ENCODE results near the gene PITPNM1. TPM values are rescaled to one million over a fixed set of nuclear protein-coding genes. Genes with fewer than 3 reads are reported as not detected.

The PITPNM1 gene
- total and polyA plus RNA-seq, 2 of the 13 experiments (the other 11 are each of a cell fraction or from before 2014, with no cell fraction given), result 8.2 to 8.5 TPM

DNA sequence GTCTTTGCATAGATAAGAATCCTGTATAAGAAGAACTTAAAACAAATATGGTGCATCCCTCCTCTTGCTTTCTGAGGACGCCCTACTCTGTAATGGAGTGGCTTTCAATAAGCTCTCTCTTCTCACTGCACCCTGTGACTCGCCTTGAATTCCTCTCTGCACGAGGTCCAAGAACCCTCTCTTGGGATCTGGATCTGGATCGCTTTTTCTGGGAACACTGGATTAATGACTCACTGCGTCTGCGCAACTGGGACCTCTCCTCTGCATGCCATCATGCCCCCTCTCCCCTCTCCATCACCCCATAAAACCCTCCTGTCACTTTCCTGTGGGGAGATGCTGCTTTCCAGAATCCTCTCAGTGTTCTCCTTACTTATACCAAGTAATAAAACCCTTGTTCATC, 33.1 kb upstream of the PITPNM1 start:
- no TSS peak for BruUV-seq (replicated peaks)
- Histone ChIP-seq H3K4me2 (ENCODE audit: low read depth, low read length) (no peak overlapping the region), H3K9me3 (ENCODE audit: low read length) (peaks cover 22% of the 10 kb centered on the region), H3K9ac (ENCODE audit: insufficient read depth, low read depth, low read length) (no peak overlapping the region), H3K79me2 (ENCODE audit: insufficient read depth, low read length) (no peaks in the 10 kb centered on the region), H3K36me3 (replicated peaks in 1 of 2; ENCODE audit: control insufficient read depth in 1 of 2, insufficient read depth in 2 of 2, low read length in 2 of 2) (no peaks in the 10 kb centered on the region), H3K4me3 (replicated peaks in 1 of 3; ENCODE audit: insufficient read depth in 1 of 3, low read depth in 2 of 3, low read length in 3 of 3) (no peak overlapping the region), H3K27me3 (ENCODE audit: control insufficient read depth in 1 of 2, insufficient read depth in 2 of 2, low read length in 2 of 2) (no peaks in the 10 kb centered on the region), H3K4me1 (ENCODE audit: insufficient read depth, low read length) (peaks cover 18% of the 10 kb centered on the region), H2AFZ (ENCODE audit: low read length) (no peak overlapping the region), H3K27ac (ENCODE audit: extremely low read length, insufficient read depth, low read length) (no peak overlapping the region), H4K20me1 (ENCODE audit: insufficient read depth, low read length) (no peaks in the 10 kb centered on the region)
- ChIA-PET POLR2A (no interaction called here), CTCF (ENCODE audit: low intra/inter-chr PET ratio, low total read pairs) (no interaction called here)
- in situ Hi-C loops (cut with HindIII; ENCODE audit: extremely low pct_ligation_motif_present, low pct_unique_long_range_greater_than_20kb), result no loop called here
- TF ChIP-seq MED13 (CRISPR knock-in tag; IDR thresholded peaks at IDR 0.05), result no peak
- no peak for TF ChIP-seq MED8 (CRISPR knock-in tag; IDR thresholded peaks at IDR 0.05; ENCODE audit: insufficient replicate concordance)
- TF ChIP-seq, protein P1, sequence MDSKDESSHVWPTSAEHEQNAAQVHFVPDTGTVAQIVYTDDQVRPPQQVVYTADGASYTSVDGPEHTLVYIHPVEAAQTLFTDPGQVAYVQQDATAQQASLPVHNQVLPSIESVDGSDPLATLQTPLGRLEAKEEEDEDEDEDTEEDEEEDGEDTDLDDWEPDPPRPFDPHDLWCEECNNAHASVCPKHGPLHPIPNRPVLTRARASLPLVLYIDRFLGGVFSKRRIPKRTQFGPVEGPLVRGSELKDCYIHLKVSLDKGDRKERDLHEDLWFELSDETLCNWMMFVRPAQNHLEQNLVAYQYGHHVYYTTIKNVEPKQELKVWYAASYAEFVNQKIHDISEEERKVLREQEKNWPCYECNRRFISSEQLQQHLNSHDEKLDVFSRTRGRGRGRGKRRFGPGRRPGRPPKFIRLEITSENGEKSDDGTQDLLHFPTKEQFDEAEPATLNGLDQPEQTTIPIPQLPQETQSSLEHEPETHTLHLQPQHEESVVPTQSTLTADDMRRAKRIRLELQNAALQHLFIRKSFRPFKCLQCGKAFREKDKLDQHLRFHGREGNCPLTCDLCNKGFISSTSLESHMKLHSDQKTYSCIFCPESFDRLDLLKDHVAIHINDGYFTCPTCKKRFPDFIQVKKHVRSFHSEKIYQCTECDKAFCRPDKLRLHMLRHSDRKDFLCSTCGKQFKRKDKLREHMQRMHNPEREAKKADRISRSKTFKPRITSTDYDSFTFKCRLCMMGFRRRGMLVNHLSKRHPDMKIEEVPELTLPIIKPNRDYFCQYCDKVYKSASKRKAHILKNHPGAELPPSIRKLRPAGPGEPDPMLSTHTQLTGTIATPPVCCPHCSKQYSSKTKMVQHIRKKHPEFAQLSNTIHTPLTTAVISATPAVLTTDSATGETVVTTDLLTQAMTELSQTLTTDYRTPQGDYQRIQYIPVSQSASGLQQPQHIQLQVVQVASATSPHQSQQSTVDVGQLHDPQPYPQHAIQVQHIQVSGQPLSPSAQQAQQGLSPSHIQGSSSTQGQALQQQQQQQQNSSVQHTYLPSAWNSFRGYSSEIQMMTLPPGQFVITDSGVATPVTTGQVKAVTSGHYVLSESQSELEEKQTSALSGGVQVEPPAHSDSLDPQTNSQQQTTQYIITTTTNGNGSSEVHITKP (CRISPR knock-in tag; IDR thresholded peaks at IDR 0.05; ENCODE audit: low read depth), result no peak
- no peak for TF ChIP-seq ZNF557 (CRISPR knock-in tag; IDR thresholded peaks at IDR 0.05)
- no peak for TF ChIP-seq POLR2AphosphoS2 (IDR thresholded peaks at IDR 0.05; ENCODE audit: low read depth, low read length)
- no peak for TF ChIP-seq ZC3H4 (CRISPR knock-in tag; IDR thresholded peaks at IDR 0.05; ENCODE audit: borderline replicate concordance)
- no peak for TF ChIP-seq HMG20B (CRISPR knock-in tag; conservative IDR thresholded peaks at IDR 0.05)
- TF ChIP-seq ZFP1 (CRISPR knock-in tag; IDR thresholded peaks at IDR 0.05), result no peak
- TF ChIP-seq POGZ (CRISPR knock-in tag; IDR thresholded peaks at IDR 0.05), result no peak
- no peak for TF ChIP-seq HNRNPLL (IDR thresholded peaks at IDR 0.05; ENCODE audit: low read depth, low read length, poor library complexity, severe bottlenecking)
- TF ChIP-seq ATM (IDR thresholded peaks at IDR 0.05; ENCODE audit: borderline replicate concordance), result no peak
- no peak for TF ChIP-seq ZNF367 (CRISPR knock-in tag; IDR thresholded peaks at IDR 0.05; ENCODE audit: borderline replicate concordance)
- TF ChIP-seq ZNF883 (CRISPR knock-in tag; IDR thresholded peaks at IDR 0.05; ENCODE audit: not compliant biosample characterization), result no peak
- TF ChIP-seq, protein P2, sequence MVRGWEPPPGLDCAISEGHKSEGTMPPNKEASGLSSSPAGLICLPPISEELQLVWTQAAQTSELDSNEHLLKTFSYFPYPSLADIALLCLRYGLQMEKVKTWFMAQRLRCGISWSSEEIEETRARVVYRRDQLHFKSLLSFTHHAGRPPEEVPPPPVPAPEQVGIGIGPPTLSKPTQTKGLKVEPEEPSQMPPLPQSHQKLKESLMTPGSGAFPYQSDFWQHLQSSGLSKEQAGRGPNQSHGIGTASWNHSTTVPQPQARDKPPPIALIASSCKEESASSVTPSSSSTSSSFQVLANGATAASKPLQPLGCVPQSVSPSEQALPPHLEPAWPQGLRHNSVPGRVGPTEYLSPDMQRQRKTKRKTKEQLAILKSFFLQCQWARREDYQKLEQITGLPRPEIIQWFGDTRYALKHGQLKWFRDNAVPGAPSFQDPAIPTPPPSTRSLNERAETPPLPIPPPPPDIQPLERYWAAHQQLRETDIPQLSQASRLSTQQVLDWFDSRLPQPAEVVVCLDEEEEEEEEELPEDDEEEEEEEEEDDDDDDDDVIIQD (CRISPR knock-in tag; IDR thresholded peaks at IDR 0.05; ENCODE audit: low read depth), result no peak
- TF ChIP-seq PHF20 (CRISPR knock-in tag; IDR thresholded peaks at IDR 0.05), result no peak
- TF ChIP-seq, protein P3, sequence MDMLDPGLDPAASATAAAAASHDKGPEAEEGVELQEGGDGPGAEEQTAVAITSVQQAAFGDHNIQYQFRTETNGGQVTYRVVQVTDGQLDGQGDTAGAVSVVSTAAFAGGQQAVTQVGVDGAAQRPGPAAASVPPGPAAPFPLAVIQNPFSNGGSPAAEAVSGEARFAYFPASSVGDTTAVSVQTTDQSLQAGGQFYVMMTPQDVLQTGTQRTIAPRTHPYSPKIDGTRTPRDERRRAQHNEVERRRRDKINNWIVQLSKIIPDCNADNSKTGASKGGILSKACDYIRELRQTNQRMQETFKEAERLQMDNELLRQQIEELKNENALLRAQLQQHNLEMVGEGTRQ (IDR thresholded peaks at IDR 0.05; ENCODE audit: low read depth, low read length), result no peak
- TF ChIP-seq, protein P3 (CRISPR knock-in tag; IDR thresholded peaks at IDR 0.05; ENCODE audit: borderline replicate concordance), result no peak
- TF ChIP-seq SSRP1 (CRISPR knock-in tag; IDR thresholded peaks at IDR 0.05), result no peak
- no peak for ATAC-seq
- no peak for FAIRE-seq
- DNase-seq (ENCODE audit: low spot score), result no peak
- intact Hi-C loops (cut with micrococcal nuclease; ENCODE audit: unreplicated experiment), result no loop called here
- WGBS (ENCODE audit: low lambda C conversion rate), result 53% methylated on average over 6 of the region's 6 CpGs

Data from HepG2 (cell line).